Activated naive CD4-positive, alpha-beta T cell treated with anti-CD3 and anti-CD28 coated beads for 36 hours (primary cell): Measurements from ENCODE around the gene SGK1. TPM values are rescaled to one million over a fixed set of nuclear protein-coding genes. Genes with fewer than 3 reads are reported as not detected.
"Not testable (repeated sequence)": the region's sequence is repeated elsewhere in the genome, so short reads cannot be mapped to it uniquely, and the experiment has no call there.

Experiments
- CTCF ChIA-PET: fragments of 350-600 bp; sonication (Branson Sonifier 250); formaldehyde crosslinking; loops from one replicate; lab custom pipeline; 2021; ENCODE audit warnings: antibody characterized with exemption; lab: Charles Lee
- DNase-seq: peaks from one replicate; pipeline ENCODE4 v3.0.0-alpha.2; 2020
- H3K27ac Mint-ChIP-seq: one replicate; pipeline ENCODE4 v1.8.0; 2021; ENCODE audit warnings: mild to moderate bottlenecking, mixed read lengths
- H3K27me3 Mint-ChIP-seq: one replicate; pipeline ENCODE4 v1.8.0; 2021; ENCODE audit warnings: low read depth, mixed read lengths
- H3K36me3 Mint-ChIP-seq: one replicate; pipeline ENCODE4 v1.8.0; 2021; ENCODE audit warnings: low read depth, mixed read lengths
- H3K4me1 Mint-ChIP-seq: one replicate; pipeline ENCODE4 v1.8.0; 2021; ENCODE audit warnings: low read depth, mixed read lengths
- H3K4me3 Mint-ChIP-seq: one replicate; pipeline ENCODE4 v1.8.0; 2021; ENCODE audit warnings: mild to moderate bottlenecking, moderate library complexity, mixed read lengths
- H3K9me3 Mint-ChIP-seq: one replicate; pipeline ENCODE4 v1.8.0; 2021; ENCODE audit warnings: mixed read lengths
- intact Hi-C: fragments of 100-400 bp; cut with micrococcal nuclease; formaldehyde crosslinking; loops from one replicate; pipeline ENCODE4 v1.15.1; 2023
- total RNA-seq, 2 experiments: library from RNA; stranded (reverse); gene quantifications; one replicate each; pipeline ENCODE4 v1.2.3, GENCODE V29; 2021

Gene SGK1
- total RNA-seq, 2 experiments from 2014 or later: 202 to 208 TPM

DNA sequence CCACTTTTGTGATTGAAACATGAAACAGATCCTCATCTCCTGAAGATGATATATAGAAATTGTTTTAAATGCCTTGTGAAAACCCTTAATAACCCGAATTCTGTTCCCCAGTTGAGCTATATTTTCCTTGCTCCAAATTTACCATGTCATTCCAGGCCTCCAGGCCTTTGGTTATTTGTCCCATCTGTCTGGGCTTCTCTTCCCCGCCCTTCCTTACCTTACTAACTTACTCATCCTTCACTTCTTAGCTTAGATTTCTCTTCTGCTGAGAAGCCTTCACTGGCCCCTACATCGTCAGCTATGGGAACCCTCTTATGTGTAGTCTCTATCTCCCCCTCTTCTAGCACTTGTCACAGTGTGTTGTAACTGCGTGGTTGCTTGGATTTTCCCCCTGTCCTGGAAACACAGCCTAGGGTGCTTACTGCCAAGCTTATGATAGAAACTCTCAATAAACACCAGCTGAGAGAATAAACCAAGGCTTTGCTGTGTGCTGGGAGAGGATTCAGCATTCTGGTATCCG lies 68.6 kb downstream of the SGK1 start:
- no peaks in the 10 kb centered on the region for H3K27me3 Mint-ChIP-seq
- DNase-seq: peak; percentile 68
- H3K4me1 Mint-ChIP-seq: peaks cover 58% of the 10 kb centered on the region
- H3K36me3 Mint-ChIP-seq: peaks cover 3% of the 10 kb centered on the region
- CTCF ChIA-PET: interaction anchor here (0.9 to 1.7 kb wide), 6 partner anchors 10 to 72 kb away, joined by 3 to 4 read pairs (median 4); no protein-coding TSS in a partner anchor
- H3K27ac Mint-ChIP-seq: peak overlapping the region; percentile 97
- intact Hi-C loops: loop anchor here (5.0 kb wide), 4 partner anchors 297 to 913 kb away; partner anchors contain the start of genes HBS1L and TBPL1
- H3K9me3 Mint-ChIP-seq: no peaks in the 10 kb centered on the region
- peak overlapping the region; percentile 48 for H3K4me3 Mint-ChIP-seq

DNA sequence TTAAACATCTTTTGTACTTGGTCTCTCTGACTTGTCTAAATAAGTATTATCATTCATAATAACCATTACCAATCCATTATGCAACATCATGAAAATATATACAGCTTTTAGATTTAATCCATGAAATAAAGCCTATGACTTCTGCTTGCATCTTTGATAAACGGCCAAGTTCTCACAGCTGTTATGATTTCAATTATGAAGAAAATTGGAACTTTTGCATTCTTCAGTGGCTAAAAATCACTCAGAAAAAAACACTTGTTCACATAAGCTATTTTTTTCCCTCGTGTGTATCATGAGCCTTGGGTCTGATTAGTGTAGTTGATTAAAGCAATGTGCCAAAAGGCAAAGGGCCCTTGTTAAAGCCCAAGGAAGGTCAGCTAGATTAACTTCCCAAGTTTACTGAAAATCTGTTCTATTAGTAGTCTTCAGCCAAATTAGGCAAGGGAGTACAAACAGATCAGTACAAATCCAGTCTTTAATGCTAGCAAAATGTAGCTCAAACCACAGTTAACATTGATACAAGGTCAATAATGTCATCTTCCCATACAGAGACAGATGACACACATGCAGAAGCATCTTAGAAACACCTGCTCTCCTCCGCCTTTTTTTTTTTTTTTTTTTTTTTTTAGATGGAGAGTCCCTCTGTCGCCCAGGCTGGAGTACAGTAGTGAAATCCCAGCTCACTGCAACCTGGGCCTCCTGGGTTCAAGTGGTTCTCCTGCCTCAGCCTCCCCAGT lies 69.9 kb downstream of the SGK1 start:
- DNase-seq: no peak
- intact Hi-C loops: loop anchor here (1.0 to 5.0 kb wide), 20 partner anchors 12 to 935 kb away; partner anchors contain the start of genes HBS1L and TBPL1
- Mint-ChIP-seq H3K27me3 (no peaks in the 10 kb centered on the region), H3K9me3 (peaks cover 1% of the 10 kb centered on the region), H3K27ac (peak overlapping the region; percentile 97), H3K4me3 (peak overlapping the region; percentile 2), H3K4me1 (peaks cover 58% of the 10 kb centered on the region), H3K36me3 (peaks cover 3% of the 10 kb centered on the region)
- CTCF ChIA-PET: interaction anchor here (0.5 to 1.5 kb wide), 6 partner anchors 9 to 187 kb away, joined by 3 to 5 read pairs (median 4); no protein-coding TSS in a partner anchor

- Mint-ChIP-seq H3K36me3 (peaks cover 3% of the 10 kb centered on the region), H3K4me1 (peaks cover 58% of the 10 kb centered on the region), H3K9me3 (peaks cover 1% of the 10 kb centered on the region), H3K27me3 (no peaks in the 10 kb centered on the region), H3K27ac (peak overlapping the region; percentile 97), H3K4me3 (peak overlapping the region; percentile 27)
- intact Hi-C loops: loop anchor here (1.0 to 5.0 kb wide), 20 partner anchors 11 to 936 kb away; partner anchors contain the start of genes HBS1L and TBPL1
- peak; percentile 94 for DNase-seq
- CTCF ChIA-PET: interaction anchor here (0.8 to 1.4 kb wide), 3 partner anchors 41 to 188 kb away, joined by 3 to 5 read pairs (median 4); no protein-coding TSS in a partner anchor
Measured at GRCh38 chr6:134247231-134247833, 70.6 kb downstream of the SGK1 start.

GRCh38 chr6:134245706-134246105 lies 72.2 kb downstream of the SGK1 start:
- H3K4me3 Mint-ChIP-seq: no peak overlapping the region
- CTCF ChIA-PET: interaction anchor here (2.3 kb wide), 1 partner anchor 67 kb away, joined by 5 read pairs; no protein-coding TSS in a partner anchor
- peak overlapping the region; percentile 97 for H3K27ac Mint-ChIP-seq
- peaks cover 3% of the 10 kb centered on the region for H3K36me3 Mint-ChIP-seq
- intact Hi-C loops: loop anchor here (2.0 to 5.0 kb wide), 5 partner anchors 293 to 917 kb away; partner anchors contain the start of genes HBS1L and TBPL1
- no peak for DNase-seq
- no peaks in the 10 kb centered on the region for H3K27me3 Mint-ChIP-seq
- peaks cover 63% of the 10 kb centered on the region for H3K4me1 Mint-ChIP-seq
- peaks cover 1% of the 10 kb centered on the region for H3K9me3 Mint-ChIP-seq

- Mint-ChIP-seq H3K4me3 (no peak overlapping the region), H3K27me3 (no peaks in the 10 kb centered on the region), H3K27ac (peak overlapping the region; percentile 97), H3K36me3 (peaks cover 3% of the 10 kb centered on the region), H3K9me3 (peaks cover 1% of the 10 kb centered on the region), H3K4me1 (peaks cover 63% of the 10 kb centered on the region)
- CTCF ChIA-PET: interaction anchor here (2.3 kb wide), 1 partner anchor 67 kb away, joined by 5 read pairs; no protein-coding TSS in a partner anchor
- intact Hi-C loops: loop anchor here (5.0 kb wide), 4 partner anchors 293 to 917 kb away; partner anchors contain the start of genes HBS1L and TBPL1
- DNase-seq: no peak
Measured at GRCh38 chr6:134245041-134245440, 72.9 kb downstream of the SGK1 start.

- H3K27me3 Mint-ChIP-seq: no peaks in the 10 kb centered on the region
- CTCF ChIA-PET: no interaction called here
- intact Hi-C loops: no loop called here
Measured at GRCh38 chr6:134240665-134241431, 77.1 kb downstream of the SGK1 start.

DNA sequence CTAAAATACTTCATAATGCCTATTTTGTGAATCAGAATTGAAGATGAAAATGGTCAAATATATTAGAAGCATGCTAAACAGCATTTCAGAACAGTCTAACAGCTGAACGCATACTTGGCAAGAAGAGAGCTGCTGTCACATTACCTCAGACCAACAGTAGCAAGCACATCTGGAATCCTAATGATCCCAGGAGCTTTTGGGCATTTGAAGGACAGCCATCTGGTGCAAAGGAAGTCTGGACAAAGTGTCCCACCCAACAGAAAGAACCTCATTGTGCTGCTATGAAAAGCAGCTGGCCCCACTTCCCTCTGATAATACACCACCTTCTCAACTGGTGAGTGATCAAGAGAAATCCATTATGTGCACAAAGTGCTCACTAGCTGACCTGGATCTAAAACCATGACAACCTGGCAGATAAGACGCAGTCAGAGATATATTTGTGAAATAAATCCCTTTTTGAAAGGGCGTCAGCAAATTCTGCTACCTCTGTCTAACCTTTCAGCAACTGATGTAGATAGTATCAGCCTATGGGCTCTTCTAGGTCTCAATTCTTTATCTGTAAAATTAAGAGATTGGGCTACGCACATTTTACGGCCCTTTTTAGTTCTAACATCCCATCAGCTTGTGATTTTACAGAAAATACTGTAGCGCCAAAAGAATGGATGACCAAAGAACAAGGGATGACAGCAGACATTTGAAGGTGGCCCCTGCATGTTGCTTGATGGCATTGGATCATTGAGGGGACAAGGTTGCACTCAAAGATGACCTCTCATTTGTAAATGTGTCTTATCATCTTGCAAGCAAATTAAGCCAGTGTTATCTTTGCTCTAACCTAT lies 78.7 kb downstream of the SGK1 start:
- Mint-ChIP-seq H3K27ac (peak overlapping the region; percentile 97), H3K9me3 (peaks cover 1% of the 10 kb centered on the region), H3K27me3 (no peaks in the 10 kb centered on the region), H3K4me3 (no peak overlapping the region), H3K36me3 (no peaks in the 10 kb centered on the region), H3K4me1 (peaks cover 57% of the 10 kb centered on the region)
- DNase-seq: no peak
- intact Hi-C loops: no loop called here
- CTCF ChIA-PET: interaction anchor here (0.6 to 1.0 kb wide), 2 partner anchors 10 to 77 kb away, joined by 3 to 6 read pairs; no protein-coding TSS in a partner anchor

More at GRCh38 chr6:134240665-134241431, 77.1 kb downstream of the SGK1 start:
- peaks cover 1% of the 10 kb centered on the region for H3K9me3 Mint-ChIP-seq
- DNase-seq: peak; percentile 90
- H3K4me3 Mint-ChIP-seq: peak overlapping the region; percentile 31
- peaks cover 57% of the 10 kb centered on the region for H3K4me1 Mint-ChIP-seq
- no peaks in the 10 kb centered on the region for H3K36me3 Mint-ChIP-seq
- H3K27ac Mint-ChIP-seq: peak overlapping the region; percentile 97

DNA sequence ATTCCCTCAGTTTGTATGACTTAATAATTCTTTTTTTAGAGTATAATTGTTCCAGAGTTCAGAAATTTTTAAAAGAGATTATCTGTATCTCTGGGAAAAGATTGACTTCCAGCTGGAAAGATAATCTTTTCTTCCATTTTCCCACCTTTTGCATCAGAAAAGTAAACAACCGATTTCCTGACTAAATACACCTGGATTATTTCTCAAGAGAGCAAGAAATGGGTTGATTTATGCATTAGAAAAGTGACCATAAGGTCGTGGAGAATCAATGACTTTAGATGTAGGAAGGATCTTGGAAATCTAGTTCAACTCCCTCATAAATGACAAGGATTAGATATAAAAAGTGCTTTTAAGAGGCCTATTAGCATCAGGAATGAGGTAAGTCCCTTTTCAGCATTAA lies 79.9 kb downstream of the SGK1 start:
- no peak for DNase-seq
- Mint-ChIP-seq H3K27me3 (no peaks in the 10 kb centered on the region), H3K27ac (peak overlapping the region; percentile 69), H3K4me3 (no peak overlapping the region), H3K9me3 (no peaks in the 10 kb centered on the region), H3K4me1 (peaks cover 62% of the 10 kb centered on the region), H3K36me3 (no peaks in the 10 kb centered on the region)
- intact Hi-C loops: no loop called here
- CTCF ChIA-PET: interaction anchor here (1.9 kb wide), 1 partner anchor 11 kb away, joined by 4 read pairs; no protein-coding TSS in a partner anchor

DNA sequence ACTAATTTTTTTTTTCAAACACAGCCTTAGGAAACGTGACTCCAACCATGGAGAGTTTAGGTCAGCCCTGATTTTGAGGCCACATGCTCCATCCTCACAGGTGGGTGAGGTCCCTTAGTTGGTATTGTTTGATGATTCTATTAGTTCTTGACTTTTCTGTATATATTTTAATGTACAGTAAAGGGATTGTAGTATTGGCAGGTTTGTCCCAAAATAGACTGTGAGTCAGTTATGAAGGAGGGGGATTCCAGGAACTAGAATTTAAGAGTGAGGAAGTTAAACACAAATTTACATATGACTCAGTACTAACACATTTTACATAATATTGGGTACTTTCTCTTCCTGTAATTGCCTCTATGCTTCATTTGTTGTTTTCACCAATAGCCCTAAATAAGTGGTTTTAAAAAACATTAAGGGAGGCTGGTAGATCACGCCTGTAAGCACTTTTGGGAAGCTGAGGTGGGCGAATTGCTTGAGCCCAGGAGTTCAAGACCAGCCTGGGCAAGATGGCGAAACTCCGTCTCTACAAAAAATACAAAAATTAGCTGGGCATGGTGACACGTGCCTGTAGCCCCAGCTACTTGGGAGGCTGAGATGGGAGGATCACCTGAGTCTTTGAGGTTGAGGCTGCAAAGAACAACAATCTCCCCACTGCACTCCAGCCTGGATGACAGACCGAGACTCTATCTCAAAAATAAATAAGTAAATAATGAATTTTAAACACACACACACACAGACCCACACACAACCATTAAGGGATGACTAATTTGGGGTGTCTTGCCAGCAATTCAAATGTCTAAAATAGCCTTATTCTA lies 81.8 kb downstream of the SGK1 start:
- no peaks in the 10 kb centered on the region for H3K9me3 Mint-ChIP-seq
- peak overlapping the region; percentile 15 for H3K4me3 Mint-ChIP-seq
- no peaks in the 10 kb centered on the region for H3K36me3 Mint-ChIP-seq
- H3K27me3 Mint-ChIP-seq: no peaks in the 10 kb centered on the region
- intact Hi-C loops: loop anchor here (1.0 to 2.0 kb wide), 8 partner anchors 11 to 289 kb away; no protein-coding TSS in a partner anchor
- peak overlapping the region; percentile 95 for H3K27ac Mint-ChIP-seq
- DNase-seq: peak; percentile 41
- peaks cover 57% of the 10 kb centered on the region for H3K4me1 Mint-ChIP-seq
- CTCF ChIA-PET: interaction anchor here (0.9 to 1.9 kb wide), 3 partner anchors 13 to 58 kb away, joined by 3 to 4 read pairs (median 3); no protein-coding TSS in a partner anchor

DNA sequence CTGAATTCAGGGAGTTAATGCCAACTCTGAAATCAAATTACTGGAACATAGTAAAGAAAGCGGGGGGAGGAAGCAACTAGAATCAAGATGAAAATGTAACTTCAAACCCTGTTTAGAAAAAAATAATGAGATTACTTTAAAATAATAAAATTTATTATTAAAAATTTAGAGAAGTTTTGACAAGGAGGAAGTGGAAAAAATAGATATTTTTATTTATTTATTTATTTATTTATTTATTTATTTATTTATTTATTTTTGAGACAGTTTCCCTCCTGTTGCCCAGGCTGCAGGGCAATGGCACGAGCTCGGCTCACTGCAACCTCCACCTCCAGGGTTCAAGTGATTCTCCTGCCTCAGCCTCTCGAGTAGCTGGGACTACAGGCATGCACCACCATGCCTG lies 82.6 kb downstream of the SGK1 start:
- Mint-ChIP-seq H3K4me1 (peaks cover 54% of the 10 kb centered on the region), H3K27ac (peak overlapping the region; percentile 95), H3K4me3 (peak overlapping the region; percentile 30)
- DNase-seq, H3K9me3 Mint-ChIP-seq, H3K36me3 Mint-ChIP-seq, H3K27me3 Mint-ChIP-seq: not testable (repeated sequence)
- intact Hi-C loops: loop anchor here (2.0 kb wide), 1 partner anchor 33 kb away; no protein-coding TSS in a partner anchor
- CTCF ChIA-PET: interaction anchor here (1.1 kb wide), 1 partner anchor 61 kb away, joined by 3 read pairs; no protein-coding TSS in a partner anchor
